Measurements from ENCODE around the gene CCDC97.

DNA sequence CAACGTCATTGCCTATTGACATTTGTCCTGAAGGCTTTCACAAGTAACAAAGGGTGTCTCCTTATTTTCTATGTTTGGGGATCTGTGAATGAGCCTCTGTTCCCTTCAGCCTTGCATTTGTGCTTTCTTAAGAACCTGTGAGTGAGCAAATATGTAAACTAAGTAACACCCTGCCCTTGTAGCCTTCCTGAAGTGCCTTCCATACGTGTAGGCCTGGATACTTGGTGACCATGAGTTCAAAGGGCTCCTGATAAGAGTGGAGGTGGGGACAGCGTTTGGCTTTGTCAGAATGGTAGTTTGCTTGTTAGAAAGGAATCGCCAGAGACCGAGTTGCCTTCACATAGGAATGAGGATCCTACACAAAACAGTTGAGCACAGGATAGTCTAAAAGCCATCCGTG lies 14.5 kb upstream of the CCDC97 start:
- TF ChIP-seq POLR2A (IDR thresholded peaks at IDR 0.05; ENCODE audit: low read length) (no peak), GATA1 (IDR thresholded peaks at IDR 0.05; ENCODE audit: low read depth, low read length) (no peak)

Data from erythroblast (primary cell).